SK-N-MC (cell line): ENCODE data around the gene ITGAE.

Experiments used
- EZH2 ChIP-seq: fragments of 200-600 bp; sonication (generic); IDR thresholded peaks from one replicate; pipeline ENCODE4 v1.6.1; 2017; ENCODE audit warnings: antibody characterized with exemption
- POLR2AphosphoS5 ChIP-seq: IDR thresholded peaks from 2 replicates; pipeline ENCODE4 v1.6.1; 2012; ENCODE audit warnings: mild to moderate bottlenecking, low read depth, low read length, borderline replicate concordance

DNA sequence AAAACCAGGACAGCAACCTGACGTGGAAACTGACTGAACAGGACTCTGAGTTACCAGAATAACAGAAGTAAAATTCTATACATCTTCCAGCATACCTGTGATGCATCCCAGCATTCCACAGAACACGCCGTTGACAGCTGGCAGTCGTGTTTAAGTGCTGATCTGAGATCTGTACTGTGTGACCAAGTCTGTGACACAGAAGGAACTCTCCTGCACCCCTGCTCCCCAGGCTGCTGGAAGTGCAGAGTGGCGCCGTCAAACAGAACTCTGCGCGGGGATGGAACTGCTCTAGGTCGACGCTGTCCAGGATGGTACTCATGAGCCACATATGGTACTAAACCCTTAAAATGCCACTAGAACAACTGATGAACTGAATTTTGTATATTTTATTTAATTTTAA is 804 bp upstream of the ITGAE start:
- TF ChIP-seq EZH2 (no peak), POLR2AphosphoS5 (no peak)
